ENCODE data around the gene SLC7A5. TPM values are rescaled to one million over a fixed set of nuclear protein-coding genes. Genes with fewer than 3 reads are reported as not detected.

SLC7A5 gene
- total and polyA plus RNA-seq, 2 of the 13 experiments (the other 11 are each of a cell fraction or from before 2014, with no cell fraction given), result 79.6 to 155 TPM

GRCh38 chr16:87869061-87869878 lies at the start of gene SLC7A5 (continued):
- TF ChIP-seq ZNF318 (CRISPR knock-in tag; IDR thresholded peaks at IDR 0.05) (peak; percentile 63; the same call in 1 of the 2 replicates), REL (CRISPR knock-in tag; conservative IDR thresholded peaks at IDR 0.05) (peak; percentile 95), ZNF441 (CRISPR knock-in tag; IDR thresholded peaks at IDR 0.05; ENCODE audit: borderline replicate concordance) (peak; percentile 81; the same call in 1 of the 2 replicates), ERF (CRISPR knock-in tag; IDR thresholded peaks at IDR 0.05) (peak; percentile 61), ZNF605 (CRISPR knock-in tag; IDR thresholded peaks at IDR 0.05) (peak; percentile 75), TBX2 (CRISPR knock-in tag; IDR thresholded peaks at IDR 0.05; ENCODE audit: borderline replicate concordance) (peak; percentile 74), ZNF563 (CRISPR knock-in tag; IDR thresholded peaks at IDR 0.05) (peak; percentile 96), KLF15 (CRISPR knock-in tag; IDR thresholded peaks at IDR 0.05; ENCODE audit: borderline replicate concordance) (peak; percentile 80; the same call in 1 of the 2 replicates), KDM2A (CRISPR knock-in tag; IDR thresholded peaks at IDR 0.05; ENCODE audit: borderline replicate concordance, low read depth) (peak; percentile 55), NFE2L1 (CRISPR knock-in tag; IDR thresholded peaks at IDR 0.05; ENCODE audit: borderline replicate concordance) (peak; percentile 74; the same call in 1 of the 2 replicates), ZGPAT (CRISPR knock-in tag; IDR thresholded peaks at IDR 0.05) (peak; percentile 60; the same call in 1 of the 2 replicates)
- TF ChIP-seq, protein P1, sequence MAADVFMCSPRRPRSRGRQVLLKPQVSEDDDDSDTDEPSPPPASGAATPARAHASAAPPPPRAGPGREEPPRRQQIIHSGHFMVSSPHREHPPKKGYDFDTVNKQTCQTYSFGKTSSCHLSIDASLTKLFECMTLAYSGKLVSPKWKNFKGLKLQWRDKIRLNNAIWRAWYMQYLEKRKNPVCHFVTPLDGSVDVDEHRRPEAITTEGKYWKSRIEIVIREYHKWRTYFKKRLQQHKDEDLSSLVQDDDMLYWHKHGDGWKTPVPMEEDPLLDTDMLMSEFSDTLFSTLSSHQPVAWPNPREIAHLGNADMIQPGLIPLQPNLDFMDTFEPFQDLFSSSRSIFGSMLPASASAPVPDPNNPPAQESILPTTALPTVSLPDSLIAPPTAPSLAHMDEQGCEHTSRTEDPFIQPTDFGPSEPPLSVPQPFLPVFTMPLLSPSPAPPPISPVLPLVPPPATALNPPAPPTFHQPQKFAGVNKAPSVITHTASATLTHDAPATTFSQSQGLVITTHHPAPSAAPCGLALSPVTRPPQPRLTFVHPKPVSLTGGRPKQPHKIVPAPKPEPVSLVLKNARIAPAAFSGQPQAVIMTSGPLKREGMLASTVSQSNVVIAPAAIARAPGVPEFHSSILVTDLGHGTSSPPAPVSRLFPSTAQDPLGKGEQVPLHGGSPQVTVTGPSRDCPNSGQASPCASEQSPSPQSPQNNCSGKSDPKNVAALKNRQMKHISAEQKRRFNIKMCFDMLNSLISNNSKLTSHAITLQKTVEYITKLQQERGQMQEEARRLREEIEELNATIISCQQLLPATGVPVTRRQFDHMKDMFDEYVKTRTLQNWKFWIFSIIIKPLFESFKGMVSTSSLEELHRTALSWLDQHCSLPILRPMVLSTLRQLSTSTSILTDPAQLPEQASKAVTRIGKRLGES (CRISPR knock-in tag; IDR thresholded peaks at IDR 0.05; ENCODE audit: borderline replicate concordance), result peak; percentile 27; the same call in 1 of the 2 replicates
- TF ChIP-seq, protein P2, sequence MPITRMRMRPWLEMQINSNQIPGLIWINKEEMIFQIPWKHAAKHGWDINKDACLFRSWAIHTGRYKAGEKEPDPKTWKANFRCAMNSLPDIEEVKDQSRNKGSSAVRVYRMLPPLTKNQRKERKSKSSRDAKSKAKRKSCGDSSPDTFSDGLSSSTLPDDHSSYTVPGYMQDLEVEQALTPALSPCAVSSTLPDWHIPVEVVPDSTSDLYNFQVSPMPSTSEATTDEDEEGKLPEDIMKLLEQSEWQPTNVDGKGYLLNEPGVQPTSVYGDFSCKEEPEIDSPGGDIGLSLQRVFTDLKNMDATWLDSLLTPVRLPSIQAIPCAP (CRISPR knock-in tag; IDR thresholded peaks at IDR 0.05; ENCODE audit: low read depth), result 0 out of 2 replicates have a peak, but pooled peaks have one; percentile 88
